Kidney epithelial cell (primary cell): ENCODE measurements around the gene TMEM151B. TPM values are rescaled to one million over a fixed set of nuclear protein-coding genes. Genes with fewer than 3 reads are reported as not detected.

Source experiments
- DNase-seq: peaks from one replicate; pipeline ENCODE4 v3.0.0-alpha.2; 2010; ENCODE audit warnings: low read depth
- H3K27me3 ChIP-seq: 2 replicates; pipeline ENCODE4 v1.6.0; 2011; ENCODE audit warnings: low read length; ENCODE audit not compliant: control insufficient read depth, insufficient read depth
- H3K36me3 ChIP-seq: 2 replicates; pipeline ENCODE4 v1.5.1; 2011; ENCODE audit warnings: low read length; ENCODE audit not compliant: control insufficient read depth, insufficient read depth
- H3K4me3 ChIP-seq: 2 replicates; pipeline ENCODE4 v1.5.1; 2011; ENCODE audit warnings: low read depth, mild to moderate bottlenecking, control low read depth, low read length
- CTCF ChIP-seq: IDR thresholded peaks from 2 replicates; pipeline ENCODE4 v1.5.1; 2011; ENCODE audit warnings: mild to moderate bottlenecking, moderate library complexity, low read length, control low read depth, inconsistent platforms; ENCODE audit not compliant: insufficient read depth, poor library complexity, severe bottlenecking
- total RNA-seq: library from RNA; depleted of rRNA; stranded (reverse); fragments of >200 nt; gene quantifications from 2 replicates; pipeline ENCODE4 v1.2.3, GENCODE V29; 2015

Gene TMEM151B
- total RNA-seq, 1 donor from 2014 or later: 0.13 TPM

GRCh38 chr6:44269178-44269920, 901 bp upstream of the TMEM151B start:
- Histone ChIP-seq H3K4me3 (no peak overlapping the region), H3K36me3 (no peaks in the 10 kb centered on the region), H3K27me3 (peaks cover 50% of the 10 kb centered on the region)
- DNase-seq: no peak
- no peak for TF ChIP-seq CTCF

GRCh38 chr6:44270526-44271405, 516 bp downstream of the TMEM151B start:
- TF ChIP-seq CTCF: no peak
- DNase-seq: no peak
- H3K4me3 ChIP-seq: no peak overlapping the region
- H3K27me3 ChIP-seq: peaks cover 60% of the 10 kb centered on the region
- H3K36me3 ChIP-seq: no peaks in the 10 kb centered on the region

- peaks cover 65% of the 10 kb centered on the region for H3K27me3 ChIP-seq
- TF ChIP-seq CTCF: no peak
- no peaks in the 10 kb centered on the region for H3K36me3 ChIP-seq
- no peak for DNase-seq
- no peak overlapping the region for H3K4me3 ChIP-seq
Measured at GRCh38 chr6:44271406-44271723, 1.1 kb downstream of the TMEM151B start.

DNA sequence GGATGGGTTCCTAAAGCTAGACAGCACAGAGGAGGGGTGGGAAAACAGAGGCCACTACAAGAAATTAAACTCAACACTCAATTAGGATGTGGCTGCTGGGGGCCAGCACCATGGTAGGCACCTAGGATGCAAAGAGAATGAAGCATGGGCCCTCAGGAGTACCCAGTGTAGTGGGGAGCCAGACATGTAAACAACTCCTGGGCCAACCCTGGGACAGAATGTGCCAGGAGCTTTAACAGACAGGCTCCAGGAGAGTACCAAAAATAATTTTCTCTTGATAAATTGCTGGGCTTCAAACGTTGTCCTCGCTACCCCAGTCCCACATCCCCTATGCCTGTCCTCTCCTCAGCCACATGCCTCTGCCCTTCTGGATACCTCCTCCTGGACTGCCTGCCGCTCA, 1.7 kb downstream of the TMEM151B start:
- Histone ChIP-seq H3K27me3 (peaks cover 70% of the 10 kb centered on the region), H3K36me3 (no peaks in the 10 kb centered on the region), H3K4me3 (no peak overlapping the region)
- TF ChIP-seq CTCF: no peak
- no peak for DNase-seq

GRCh38 chr6:44272529-44272928, 2.3 kb downstream of the TMEM151B start:
- no peaks in the 10 kb centered on the region for H3K36me3 ChIP-seq
- TF ChIP-seq CTCF: no peak
- no peak for DNase-seq
- peaks cover 76% of the 10 kb centered on the region for H3K27me3 ChIP-seq
- H3K4me3 ChIP-seq: no peak overlapping the region
